HG03558 (cell line): ENCODE results near the gene SLC27A4.

Experiments used
- ATAC-seq: cut with Tn5 transposase; IDR thresholded peaks from one replicate; pipeline ENCODE4 v1.9.1; 2021; ENCODE audit warnings: moderate number of reproducible peaks; ENCODE audit not compliant: unreplicated experiment; ENCODE audit errors: extremely low read depth

The SLC27A4 gene

GRCh38 chr9:128409978-128410377 is 69.7 kb downstream of the SLC27A4 start:
- ATAC-seq, result no peak
